NB4 (cell line): ENCODE measurements around the gene NXPH1.

Experiments
- POLR2A ChIP-seq: IDR thresholded peaks from 2 replicates; pipeline ENCODE4 v1.6.1; 2011; ENCODE audit warnings: mild to moderate bottlenecking; ENCODE audit not compliant: insufficient read length; ENCODE audit errors: extremely low read depth
- TF ChIP-seq, protein P1 (sequence below): IDR thresholded peaks from one replicate; pipeline ENCODE4 v1.5.1; 2012; ENCODE audit warnings: low read depth, low read length

DNA sequence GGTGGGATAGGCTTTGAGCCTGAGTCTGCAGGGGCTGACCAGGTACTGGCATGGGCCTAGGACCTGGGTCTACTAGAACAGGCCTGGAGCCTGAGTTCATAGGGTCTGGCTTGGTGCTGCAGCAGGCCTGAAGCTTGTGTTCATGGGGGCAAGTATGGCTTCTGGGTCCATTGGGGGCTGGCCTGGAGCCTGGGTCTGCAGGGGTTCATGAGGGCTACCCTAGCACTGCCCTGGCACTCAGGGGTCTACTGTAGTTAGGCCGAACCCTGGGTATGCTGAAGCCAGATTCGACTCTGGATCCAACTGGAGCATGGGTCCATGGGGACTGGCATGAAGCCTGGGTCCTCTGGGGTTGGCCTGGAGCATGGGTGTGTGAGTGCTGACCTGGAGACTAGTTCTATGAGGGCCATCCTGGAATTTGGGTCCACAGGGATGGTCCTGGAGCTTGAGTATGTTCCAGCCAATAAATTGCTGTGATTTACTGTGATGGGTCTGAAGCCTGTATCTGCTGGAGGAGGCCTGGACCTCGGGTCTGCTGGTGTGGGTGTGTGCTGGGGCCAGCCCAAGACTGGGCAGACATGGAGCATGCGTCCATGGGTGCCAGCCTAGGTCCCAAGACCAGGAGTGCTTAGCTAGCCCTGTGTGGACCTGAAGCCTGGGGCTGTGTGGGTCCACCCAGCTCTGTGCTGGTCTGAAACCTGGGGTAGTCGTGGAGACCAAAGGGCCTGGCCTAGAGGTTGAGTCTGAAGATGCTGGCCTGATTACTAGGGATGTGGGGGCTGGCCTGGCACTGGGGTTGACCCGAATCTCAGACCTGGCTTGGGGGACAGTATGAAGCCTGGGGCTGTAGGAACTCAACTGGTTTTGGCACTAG lies 235.5 kb downstream of the NXPH1 start:
- TF ChIP-seq, protein P1, sequence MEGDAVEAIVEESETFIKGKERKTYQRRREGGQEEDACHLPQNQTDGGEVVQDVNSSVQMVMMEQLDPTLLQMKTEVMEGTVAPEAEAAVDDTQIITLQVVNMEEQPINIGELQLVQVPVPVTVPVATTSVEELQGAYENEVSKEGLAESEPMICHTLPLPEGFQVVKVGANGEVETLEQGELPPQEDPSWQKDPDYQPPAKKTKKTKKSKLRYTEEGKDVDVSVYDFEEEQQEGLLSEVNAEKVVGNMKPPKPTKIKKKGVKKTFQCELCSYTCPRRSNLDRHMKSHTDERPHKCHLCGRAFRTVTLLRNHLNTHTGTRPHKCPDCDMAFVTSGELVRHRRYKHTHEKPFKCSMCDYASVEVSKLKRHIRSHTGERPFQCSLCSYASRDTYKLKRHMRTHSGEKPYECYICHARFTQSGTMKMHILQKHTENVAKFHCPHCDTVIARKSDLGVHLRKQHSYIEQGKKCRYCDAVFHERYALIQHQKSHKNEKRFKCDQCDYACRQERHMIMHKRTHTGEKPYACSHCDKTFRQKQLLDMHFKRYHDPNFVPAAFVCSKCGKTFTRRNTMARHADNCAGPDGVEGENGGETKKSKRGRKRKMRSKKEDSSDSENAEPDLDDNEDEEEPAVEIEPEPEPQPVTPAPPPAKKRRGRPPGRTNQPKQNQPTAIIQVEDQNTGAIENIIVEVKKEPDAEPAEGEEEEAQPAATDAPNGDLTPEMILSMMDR = no peak
- TF ChIP-seq POLR2A = no peak
